ENCODE data around the gene ASAP2. TPM values are rescaled to one million over a fixed set of nuclear protein-coding genes. Genes with fewer than 3 reads are reported as not detected.

ASAP2 gene
- polyA plus RNA-seq, 1 donor (not counting 4 experiments of a cell fraction or from before 2014, with no cell fraction given) = 54.2 TPM

DNA sequence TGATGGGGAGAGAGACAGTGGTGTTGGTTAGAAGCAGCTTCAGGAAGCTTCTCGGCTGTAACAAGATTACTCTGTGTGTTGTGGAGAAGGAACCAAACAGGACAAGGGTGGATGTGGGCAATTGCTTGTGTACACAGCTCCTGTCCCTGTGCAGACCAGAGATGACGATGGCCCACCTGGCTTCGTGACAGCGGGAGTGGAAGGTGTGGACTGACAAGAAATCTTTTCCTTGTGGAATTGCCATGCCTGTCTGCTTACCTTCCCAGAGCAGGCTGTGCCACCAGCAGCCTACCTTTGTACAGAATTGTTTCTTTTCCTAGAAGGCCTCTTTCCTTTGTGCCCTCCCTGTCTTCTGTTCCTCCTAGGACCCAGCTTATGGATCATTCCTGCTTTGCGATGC is 122.9 kb downstream of the ASAP2 start:
- FAIRE-seq (no peak), DNase-seq (ENCODE audit: low read depth, low spot score) (no peak)
- H3K4me2 ChIP-seq (ENCODE audit: control insufficient read depth, extremely low read depth, insufficient read depth, low read depth, low read length) = no peak overlapping the region
- no peaks in the 10 kb centered on the region for H3K27me3 ChIP-seq (ENCODE audit: control insufficient read depth, extremely low read depth, insufficient read depth, low read length)
- no peak overlapping the region for H3K4me3 ChIP-seq (ENCODE audit: control insufficient read depth in 2 of 3, extremely low read depth in 1 of 3, insufficient read depth in 2 of 3, low read depth in 1 of 3, low read length in 3 of 3)
- no peak overlapping the region for H3K27ac ChIP-seq (ENCODE audit: control insufficient read depth, insufficient read depth, low read length)
- H4K20me1 ChIP-seq (ENCODE audit: control insufficient read depth, extremely low read depth, insufficient read depth, low read length) = no peaks in the 10 kb centered on the region
- H3K36me3 ChIP-seq (ENCODE audit: control insufficient read depth in 2 of 2, extremely low read depth in 1 of 2, insufficient read depth in 2 of 2, low read length in 2 of 2) = peaks cover 31 to 43% of the 10 kb centered on the region in 2 experiments
- TF ChIP-seq EZH2 (IDR thresholded peaks at IDR 0.05; ENCODE audit: low read length) = no peak
- TF ChIP-seq, protein P1, sequence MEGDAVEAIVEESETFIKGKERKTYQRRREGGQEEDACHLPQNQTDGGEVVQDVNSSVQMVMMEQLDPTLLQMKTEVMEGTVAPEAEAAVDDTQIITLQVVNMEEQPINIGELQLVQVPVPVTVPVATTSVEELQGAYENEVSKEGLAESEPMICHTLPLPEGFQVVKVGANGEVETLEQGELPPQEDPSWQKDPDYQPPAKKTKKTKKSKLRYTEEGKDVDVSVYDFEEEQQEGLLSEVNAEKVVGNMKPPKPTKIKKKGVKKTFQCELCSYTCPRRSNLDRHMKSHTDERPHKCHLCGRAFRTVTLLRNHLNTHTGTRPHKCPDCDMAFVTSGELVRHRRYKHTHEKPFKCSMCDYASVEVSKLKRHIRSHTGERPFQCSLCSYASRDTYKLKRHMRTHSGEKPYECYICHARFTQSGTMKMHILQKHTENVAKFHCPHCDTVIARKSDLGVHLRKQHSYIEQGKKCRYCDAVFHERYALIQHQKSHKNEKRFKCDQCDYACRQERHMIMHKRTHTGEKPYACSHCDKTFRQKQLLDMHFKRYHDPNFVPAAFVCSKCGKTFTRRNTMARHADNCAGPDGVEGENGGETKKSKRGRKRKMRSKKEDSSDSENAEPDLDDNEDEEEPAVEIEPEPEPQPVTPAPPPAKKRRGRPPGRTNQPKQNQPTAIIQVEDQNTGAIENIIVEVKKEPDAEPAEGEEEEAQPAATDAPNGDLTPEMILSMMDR (optimal IDR thresholded peaks at IDR 0.05 in 1 of 3, IDR thresholded peaks at IDR 0.05 in 1 of 3, conservative IDR thresholded peaks at IDR 0.05 in 1 of 3; ENCODE audit: extremely low read depth in 1 of 3, insufficient read depth in 2 of 3, low read length in 3 of 3) = no peak
- H2AFZ ChIP-seq (ENCODE audit: control insufficient read depth, low read length) = no peak overlapping the region
- H3K4me1 ChIP-seq (ENCODE audit: control insufficient read depth, extremely low read depth, insufficient read depth, low read length) = no peaks in the 10 kb centered on the region
- no peaks in the 10 kb centered on the region for H3K9me3 ChIP-seq (ENCODE audit: control insufficient read depth, low read depth, low read length)
- dilution Hi-C loops (cut with MboI; ENCODE audit: extremely low pct_ligation_motif_present, low sequenced_read_pairs) = no loop called here
- H3K9ac ChIP-seq (ENCODE audit: control insufficient read depth, extremely low read depth, insufficient read depth, low read length) = no peak overlapping the region
- no peaks in the 10 kb centered on the region for H3K9me1 ChIP-seq (ENCODE audit: control insufficient read depth, extremely low read depth, insufficient read depth, low read length)
- H3K79me2 ChIP-seq (ENCODE audit: control insufficient read depth, insufficient read depth, low read length) = peaks cover 5% of the 10 kb centered on the region

DNA sequence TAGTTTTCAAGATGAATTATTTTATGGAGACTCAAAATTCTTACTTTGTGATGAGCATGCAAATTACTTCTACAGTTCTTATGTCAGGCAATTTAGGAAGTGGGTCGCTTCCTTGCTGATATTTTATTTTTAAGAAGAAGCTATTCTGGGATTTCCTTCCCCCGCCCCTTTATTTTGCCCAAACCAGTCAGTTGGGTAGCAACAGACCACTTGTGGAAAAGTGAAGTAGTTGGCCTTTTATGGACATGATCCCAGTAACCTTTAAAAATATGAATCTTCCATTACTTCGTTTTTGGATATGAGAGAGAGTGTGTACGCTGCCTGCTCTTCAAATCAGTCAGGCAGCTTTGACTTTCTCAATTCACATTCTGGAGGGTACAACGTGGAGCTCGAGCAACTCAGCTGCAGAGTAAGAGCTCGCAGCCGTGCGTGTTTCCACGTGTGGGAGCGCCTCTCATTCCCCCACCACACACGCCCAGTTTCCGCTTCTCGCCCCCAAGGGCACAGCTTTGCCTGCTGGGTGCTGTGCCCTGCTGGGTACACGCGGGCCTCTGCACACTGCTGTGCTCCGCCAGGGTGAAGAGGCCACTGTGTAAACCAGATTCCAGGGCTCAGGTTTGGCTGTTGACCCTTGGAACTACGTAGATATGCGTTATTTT is 124.1 kb downstream of the ASAP2 start:
- FAIRE-seq (no peak), DNase-seq (ENCODE audit: low read depth, low spot score) (no peak)
- H3K9me1 ChIP-seq (ENCODE audit: control insufficient read depth, extremely low read depth, insufficient read depth, low read length) = no peaks in the 10 kb centered on the region
- no peaks in the 10 kb centered on the region for H3K4me1 ChIP-seq (ENCODE audit: control insufficient read depth, extremely low read depth, insufficient read depth, low read length)
- H3K4me2 ChIP-seq (ENCODE audit: control insufficient read depth, extremely low read depth, insufficient read depth, low read depth, low read length) = no peak overlapping the region
- H3K36me3 ChIP-seq (ENCODE audit: control insufficient read depth in 2 of 2, extremely low read depth in 1 of 2, insufficient read depth in 2 of 2, low read length in 2 of 2) = peaks cover 33 to 47% of the 10 kb centered on the region in 2 experiments
- no peak overlapping the region for H3K27ac ChIP-seq (ENCODE audit: control insufficient read depth, insufficient read depth, low read length)
- no peak overlapping the region for H3K4me3 ChIP-seq (ENCODE audit: control insufficient read depth in 2 of 3, extremely low read depth in 1 of 3, insufficient read depth in 2 of 3, low read depth in 1 of 3, low read length in 3 of 3)
- no peak overlapping the region for H2AFZ ChIP-seq (ENCODE audit: control insufficient read depth, low read length)
- H3K79me2 ChIP-seq (ENCODE audit: control insufficient read depth, insufficient read depth, low read length) = peaks cover 2% of the 10 kb centered on the region
- H3K9ac ChIP-seq (ENCODE audit: control insufficient read depth, extremely low read depth, insufficient read depth, low read length) = no peak overlapping the region
- no peaks in the 10 kb centered on the region for H3K9me3 ChIP-seq (ENCODE audit: control insufficient read depth, low read depth, low read length)
- H3K27me3 ChIP-seq (ENCODE audit: control insufficient read depth, extremely low read depth, insufficient read depth, low read length) = no peaks in the 10 kb centered on the region
- dilution Hi-C loops (cut with MboI; ENCODE audit: extremely low pct_ligation_motif_present, low sequenced_read_pairs) = no loop called here
- no peaks in the 10 kb centered on the region for H4K20me1 ChIP-seq (ENCODE audit: control insufficient read depth, extremely low read depth, insufficient read depth, low read length)
- TF ChIP-seq EZH2 (IDR thresholded peaks at IDR 0.05; ENCODE audit: low read length) = no peak

DNA sequence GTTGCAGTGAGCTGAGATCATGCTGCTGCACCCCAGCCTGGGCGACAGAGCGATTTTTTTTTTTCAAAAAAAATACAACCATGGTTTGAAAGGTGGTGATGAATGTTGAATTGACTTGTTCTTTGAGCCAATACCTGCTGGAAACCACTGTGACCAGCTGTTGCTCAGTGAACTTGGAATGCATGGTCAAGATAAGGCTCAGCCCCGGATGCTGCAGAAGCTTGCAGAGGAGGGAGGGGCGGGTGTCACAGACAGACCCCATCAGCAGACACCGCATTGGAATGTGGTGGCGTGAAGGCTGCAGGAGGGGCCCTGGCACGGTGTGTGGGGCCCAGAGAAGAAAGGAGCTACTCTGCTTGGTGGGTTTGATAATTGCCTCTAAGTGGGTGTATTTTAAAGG is 125.1 kb downstream of the ASAP2 start:
- no peak for FAIRE-seq
- Histone ChIP-seq H3K4me2 (ENCODE audit: control insufficient read depth, extremely low read depth, insufficient read depth, low read depth, low read length) (no peak overlapping the region), H3K36me3 (ENCODE audit: control insufficient read depth in 2 of 2, extremely low read depth in 1 of 2, insufficient read depth in 2 of 2, low read length in 2 of 2) (peaks cover 36 to 51% of the 10 kb centered on the region in 2 experiments)

More for the DNA sequence above, 125.1 kb downstream of the ASAP2 start:
- DNase-seq (ENCODE audit: low read depth, low spot score) = no peak
- Histone ChIP-seq H3K9ac (ENCODE audit: control insufficient read depth, extremely low read depth, insufficient read depth, low read length) (no peak overlapping the region), H4K20me1 (ENCODE audit: control insufficient read depth, extremely low read depth, insufficient read depth, low read length) (peaks cover 4% of the 10 kb centered on the region), H3K4me3 (ENCODE audit: control insufficient read depth in 2 of 3, extremely low read depth in 1 of 3, insufficient read depth in 2 of 3, low read depth in 1 of 3, low read length in 3 of 3) (no peak overlapping the region), H3K27ac (ENCODE audit: control insufficient read depth, insufficient read depth, low read length) (no peak overlapping the region), H2AFZ (ENCODE audit: control insufficient read depth, low read length) (no peak overlapping the region), H3K79me2 (ENCODE audit: control insufficient read depth, insufficient read depth, low read length) (peaks cover 2% of the 10 kb centered on the region), H3K9me1 (ENCODE audit: control insufficient read depth, extremely low read depth, insufficient read depth, low read length) (peaks cover 4% of the 10 kb centered on the region), H3K4me1 (ENCODE audit: control insufficient read depth, extremely low read depth, insufficient read depth, low read length) (peaks cover 5% of the 10 kb centered on the region), H3K27me3 (ENCODE audit: control insufficient read depth, extremely low read depth, insufficient read depth, low read length) (no peaks in the 10 kb centered on the region), H3K9me3 (ENCODE audit: control insufficient read depth, low read depth, low read length) (no peaks in the 10 kb centered on the region)
- no peak for TF ChIP-seq EZH2 (IDR thresholded peaks at IDR 0.05; ENCODE audit: low read length)
- TF ChIP-seq, protein P1 (optimal IDR thresholded peaks at IDR 0.05 in 1 of 3, IDR thresholded peaks at IDR 0.05 in 1 of 3, conservative IDR thresholded peaks at IDR 0.05 in 1 of 3; ENCODE audit: extremely low read depth in 1 of 3, insufficient read depth in 2 of 3, low read length in 3 of 3) = no peak
- dilution Hi-C loops (cut with MboI; ENCODE audit: extremely low pct_ligation_motif_present, low sequenced_read_pairs) = no loop called here
